ENCODE results near the gene HAUS7.

DNA sequence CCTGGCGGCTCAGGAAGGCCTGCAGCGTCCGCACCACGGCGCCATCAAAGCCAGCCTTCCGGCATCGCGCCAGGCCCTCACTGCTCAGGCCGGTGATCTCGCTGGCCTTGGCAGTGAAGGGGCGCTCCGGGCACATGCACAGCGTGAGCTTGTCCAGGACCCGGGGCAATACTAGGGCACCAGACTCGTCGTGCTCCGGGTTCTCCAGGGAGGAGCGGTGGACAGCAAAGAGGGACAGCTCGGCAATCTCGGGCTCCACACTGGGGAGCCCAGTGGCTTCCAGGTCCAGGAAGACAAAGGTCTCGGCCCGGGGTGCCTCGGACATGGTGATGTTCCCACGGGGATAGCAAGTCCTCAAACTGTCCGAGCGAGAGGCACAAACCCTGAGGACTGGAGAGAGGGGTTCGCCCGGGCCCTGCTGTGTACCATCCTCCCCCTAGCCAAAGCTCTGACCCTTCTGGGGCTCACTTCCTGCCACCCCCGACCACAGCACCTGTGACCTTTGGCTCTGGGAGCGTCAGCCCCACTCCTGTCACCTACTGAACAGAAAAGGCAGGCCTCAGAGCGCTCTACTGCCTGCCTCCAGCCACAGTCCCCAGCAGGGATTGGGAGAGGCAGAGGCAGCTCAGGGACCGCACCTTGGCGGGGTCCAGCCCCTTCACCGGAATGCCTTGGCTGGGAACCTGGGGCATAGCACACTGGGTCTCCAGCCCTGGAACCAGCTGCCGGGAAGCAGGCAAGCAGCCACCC lies 25.1 kb downstream of the HAUS7 start:
- TF ChIP-seq, protein P1, sequence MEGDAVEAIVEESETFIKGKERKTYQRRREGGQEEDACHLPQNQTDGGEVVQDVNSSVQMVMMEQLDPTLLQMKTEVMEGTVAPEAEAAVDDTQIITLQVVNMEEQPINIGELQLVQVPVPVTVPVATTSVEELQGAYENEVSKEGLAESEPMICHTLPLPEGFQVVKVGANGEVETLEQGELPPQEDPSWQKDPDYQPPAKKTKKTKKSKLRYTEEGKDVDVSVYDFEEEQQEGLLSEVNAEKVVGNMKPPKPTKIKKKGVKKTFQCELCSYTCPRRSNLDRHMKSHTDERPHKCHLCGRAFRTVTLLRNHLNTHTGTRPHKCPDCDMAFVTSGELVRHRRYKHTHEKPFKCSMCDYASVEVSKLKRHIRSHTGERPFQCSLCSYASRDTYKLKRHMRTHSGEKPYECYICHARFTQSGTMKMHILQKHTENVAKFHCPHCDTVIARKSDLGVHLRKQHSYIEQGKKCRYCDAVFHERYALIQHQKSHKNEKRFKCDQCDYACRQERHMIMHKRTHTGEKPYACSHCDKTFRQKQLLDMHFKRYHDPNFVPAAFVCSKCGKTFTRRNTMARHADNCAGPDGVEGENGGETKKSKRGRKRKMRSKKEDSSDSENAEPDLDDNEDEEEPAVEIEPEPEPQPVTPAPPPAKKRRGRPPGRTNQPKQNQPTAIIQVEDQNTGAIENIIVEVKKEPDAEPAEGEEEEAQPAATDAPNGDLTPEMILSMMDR (conservative IDR thresholded peaks at IDR 0.05; ENCODE audit: low read length) = no peak
- no peak for TF ChIP-seq EZH2phosphoT487 (IDR thresholded peaks at IDR 0.05; ENCODE audit: borderline replicate concordance)

Measured in Loucy (cell line).